Mesenchymal stem cell (in vitro differentiated cells and primary cell): Measurements from ENCODE around the gene CPA1. TPM values are rescaled to one million over a fixed set of nuclear protein-coding genes. Genes with fewer than 3 reads are reported as not detected.

Experiments
- DNase-seq: peaks from one replicate; pipeline ENCODE4 v3.0.0-alpha.2; 2013
- H2AFZ ChIP-seq: one replicate; pipeline ENCODE4 v1.6.1; 2013; ENCODE audit warnings: low read depth, mild to moderate bottlenecking, control low read depth, inconsistent platforms, low read length, moderate library complexity
- H2AK5ac ChIP-seq: 2 replicates; pipeline ENCODE4 v1.6.1; 2013; ENCODE audit warnings: low read length, moderate library complexity, mild to moderate bottlenecking, inconsistent platforms; ENCODE audit not compliant: severe bottlenecking
- H2BK120ac ChIP-seq: one replicate; pipeline ENCODE4 v1.6.1; 2013; ENCODE audit warnings: low read depth, mild to moderate bottlenecking, inconsistent platforms, low read length, moderate library complexity
- H2BK12ac ChIP-seq, 2 experiments: one replicate each; pipeline ENCODE4 v1.6.1; 2013; ENCODE audit warnings: inconsistent platforms in 2 of 2, low read length in 2 of 2, mild to moderate bottlenecking in 2 of 2, moderate library complexity in 2 of 2, control low read depth in 1 of 2
- H2BK15ac ChIP-seq: one replicate; pipeline ENCODE4 v1.6.1; 2013; ENCODE audit warnings: mild to moderate bottlenecking, low read depth, inconsistent platforms; ENCODE audit not compliant: poor library complexity, severe bottlenecking
- H2BK5ac ChIP-seq: 2 replicates; pipeline ENCODE4 v1.6.1; 2013; ENCODE audit warnings: low read depth, mild to moderate bottlenecking, low read length, control low read depth, inconsistent platforms; ENCODE audit not compliant: poor library complexity, severe bottlenecking
- H3K14ac ChIP-seq, 2 experiments: one replicate each; pipeline ENCODE4 v1.6.1; 2013; ENCODE audit warnings: inconsistent platforms in 2 of 2, low read length in 2 of 2, control low read depth in 1 of 2, mild to moderate bottlenecking in 1 of 2, moderate library complexity in 1 of 2
- H3K18ac ChIP-seq, 2 experiments: one replicate each; pipeline ENCODE4 v1.6.1; 2013; ENCODE audit warnings: inconsistent platforms in 2 of 2, low read length in 2 of 2, control low read depth in 1 of 2, low read depth in 1 of 2, mild to moderate bottlenecking in 1 of 2
- H3K23ac ChIP-seq, 2 experiments: one replicate each; pipeline ENCODE4 v1.6.1; 2013; ENCODE audit warnings: inconsistent platforms in 2 of 2, low read length in 2 of 2, mild to moderate bottlenecking in 2 of 2, moderate library complexity in 2 of 2, control low read depth in 1 of 2
- H3K27ac ChIP-seq: 2 replicates; pipeline ENCODE4 v1.5.1; 2013; ENCODE audit warnings: mild to moderate bottlenecking, moderate library complexity, low read length, control low read depth, inconsistent platforms; ENCODE audit not compliant: poor library complexity, severe bottlenecking
- H3K27me3 ChIP-seq, 2 experiments: 2 replicates each; pipeline versions ENCODE4 v1.6.1 to v1.7.0; 2013; ENCODE audit warnings: low read length in 2 of 2, mild to moderate bottlenecking in 2 of 2, moderate library complexity in 2 of 2, control low read depth in 1 of 2, inconsistent platforms in 1 of 2; ENCODE audit not compliant: control insufficient read depth in 1 of 2, insufficient read depth in 1 of 2
- H3K36me3 ChIP-seq, 2 experiments: 2 replicates each; pipeline versions ENCODE4 v1.6.1 to v1.7.0; 2013; ENCODE audit warnings: low read length in 2 of 2, control low read depth in 1 of 2, inconsistent platforms in 1 of 2, low read depth in 1 of 2, mild to moderate bottlenecking in 1 of 2; ENCODE audit not compliant: insufficient read depth in 2 of 2, control insufficient read depth in 1 of 2
- H3K4ac ChIP-seq, 2 experiments: one replicate each; pipeline ENCODE4 v1.6.1; 2013; ENCODE audit warnings: inconsistent platforms in 2 of 2, low read length in 2 of 2, mild to moderate bottlenecking in 2 of 2, moderate library complexity in 2 of 2, control low read depth in 1 of 2, low read depth in 1 of 2
- H3K4me1 ChIP-seq: 2 replicates; pipeline ENCODE4 v1.6.1; 2013; ENCODE audit warnings: low read depth, low read length, control low read depth; ENCODE audit not compliant: control insufficient read depth, insufficient read depth
- H3K4me2 ChIP-seq: 2 replicates; pipeline ENCODE4 v1.6.1; 2013; ENCODE audit warnings: low read length, mild to moderate bottlenecking, inconsistent platforms; ENCODE audit not compliant: poor library complexity, severe bottlenecking
- H3K4me3 ChIP-seq, 2 experiments: 2 replicates each; pipeline versions ENCODE4 v1.5.1 to v1.7.0; 2013; ENCODE audit warnings: low read length in 2 of 2, mild to moderate bottlenecking in 2 of 2, control low read depth in 1 of 2, low read depth in 1 of 2; ENCODE audit not compliant: insufficient read depth in 1 of 2
- H3K79me1 ChIP-seq: replicated peaks from 2 replicates; pipeline ENCODE4 v1.6.1; 2013; ENCODE audit warnings: mild to moderate bottlenecking, control low read depth, low read length, inconsistent platforms; ENCODE audit not compliant: poor library complexity, severe bottlenecking
- H3K9ac ChIP-seq: 2 replicates; pipeline ENCODE4 v1.7.0; 2013; ENCODE audit warnings: mild to moderate bottlenecking, low read length, moderate library complexity
- H3K9me3 ChIP-seq: 2 replicates; pipeline ENCODE4 v1.7.0; 2013; ENCODE audit warnings: mild to moderate bottlenecking, low read length; ENCODE audit not compliant: control insufficient read depth
- H4K8ac ChIP-seq: one replicate; pipeline ENCODE4 v1.6.1; 2013; ENCODE audit warnings: inconsistent platforms, mild to moderate bottlenecking, low read length, moderate library complexity
- H4K91ac ChIP-seq: one replicate; pipeline ENCODE4 v1.6.1; 2013; ENCODE audit warnings: mild to moderate bottlenecking, low read length, inconsistent platforms
- WGBS: methylation state at CpG from one replicate; pipeline ENCODE4 v1.1.7; 2013; ENCODE audit warnings: mixed read lengths; 5-methylcytosine and 5-hydroxymethylcytosine counted together
- polyA plus RNA-seq, 2 experiments: library from polyadenylated mRNA; stranded (reverse); fragments of 200-250 nt; gene quantifications; one replicate each; pipeline ENCODE4 v1.2.3, GENCODE V29; 2013

CPA1 gene
- polyA plus RNA-seq (2013, experiment 1 of 2), result 0.12 TPM
- 0.29 TPM for polyA plus RNA-seq (2013, experiment 2 of 2)

DNA sequence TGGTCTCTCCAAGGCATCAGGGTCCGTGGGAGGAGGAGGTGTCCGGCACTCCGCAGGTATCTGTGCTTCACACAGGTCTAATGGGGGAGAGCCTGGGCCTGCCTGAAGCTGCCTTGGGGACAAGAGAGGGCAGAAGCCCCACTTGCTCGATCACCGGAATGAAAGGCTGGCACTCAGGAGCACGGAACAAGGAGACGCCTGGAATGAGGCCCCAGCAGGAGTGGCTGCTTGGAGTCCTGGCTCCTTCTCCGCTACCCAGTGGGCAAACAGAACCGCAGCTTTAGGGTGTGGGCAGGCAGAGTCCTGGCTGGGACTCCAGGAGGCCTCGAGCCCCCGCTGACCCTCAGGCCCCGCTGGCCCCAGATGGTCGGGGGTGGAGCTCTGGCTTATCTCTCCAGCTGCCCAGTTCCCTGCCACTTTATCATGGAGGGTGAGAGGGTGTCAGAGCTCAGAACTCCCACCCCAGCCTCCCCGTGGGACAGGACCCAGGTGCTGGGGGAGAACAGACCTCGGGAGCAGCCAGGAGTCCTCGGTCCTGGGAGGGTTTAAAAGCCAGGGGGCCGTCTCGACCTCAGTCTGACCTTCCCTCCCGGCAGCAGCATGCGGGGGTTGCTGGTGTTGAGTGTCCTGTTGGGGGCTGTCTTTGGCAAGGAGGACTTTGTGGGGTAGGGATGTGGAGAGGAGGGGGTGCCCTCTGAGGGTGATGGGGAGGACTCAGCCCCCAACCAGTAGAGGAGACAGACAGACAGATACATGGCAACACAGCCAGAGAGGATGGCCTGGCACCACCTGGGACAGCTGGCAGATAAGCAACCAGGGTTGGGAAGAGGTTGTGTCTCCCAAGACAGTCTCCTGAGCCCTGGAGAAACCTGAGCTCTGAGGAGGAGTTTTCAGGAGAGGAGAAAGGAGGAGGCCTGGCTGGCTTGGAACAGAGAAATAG is at the start of gene CPA1:
TSS of gene CPA1 (plus strand) at position 574 of the 940 bp plus-strand sequence. CDS start at position 601, 27 bp downstream.
- WGBS, result 50% methylated on average over 18 of the region's 20 CpGs
- Histone ChIP-seq H3K4me3 (no peak within 1 kb of the TSS), H3K9me3 (no peaks in the 10 kb centered on the region), H3K4me1 (peaks cover 20% of the 10 kb centered on the region), H3K36me3 (peaks cover 0 to 5% of the 10 kb centered on the region in 2 experiments), H2BK5ac (peak within 1 kb of the TSS; percentile 59), H3K27ac (no peak within 1 kb of the TSS), H2BK120ac (peak within 1 kb of the TSS; percentile 51), H2BK15ac (peak within 1 kb of the TSS; percentile 100), H4K8ac (peak within 1 kb of the TSS; percentile 90), H2BK12ac (peak within 1 kb of the TSS; percentile 96 to 97), H3K9ac (no peak within 1 kb of the TSS), H2AK5ac (peak within 1 kb of the TSS; percentile 98), H4K91ac (peak within 1 kb of the TSS; percentile 98), H3K18ac (peak within 1 kb of the TSS; percentile 86 to 92), H3K79me1 (no peaks in the 10 kb centered on the region), H3K14ac (peak within 1 kb of the TSS in 1 of 2 experiments; percentile 55), H2AFZ (peak within 1 kb of the TSS; percentile 60), H3K23ac (no peak within 1 kb of the TSS), H3K27me3 (peaks cover 0 to 5% of the 10 kb centered on the region in 2 experiments), H3K4ac (peak within 1 kb of the TSS; percentile 84 to 85), H3K4me2 (no peak within 1 kb of the TSS)
- no peak for DNase-seq

- Histone ChIP-seq H3K4me2 (no peak overlapping the region), H2AFZ (no peak overlapping the region), H3K27ac (no peak overlapping the region), H3K79me1 (no peaks in the 10 kb centered on the region), H2BK5ac (no peak overlapping the region), H4K91ac (no peak overlapping the region), H2AK5ac (no peak overlapping the region), H3K9ac (no peak overlapping the region), H3K18ac (no peak overlapping the region), H3K27me3 (no peaks in the 10 kb centered on the region), H3K4ac (no peak overlapping the region), H2BK120ac (no peak overlapping the region), H3K14ac (no peak overlapping the region), H3K9me3 (no peaks in the 10 kb centered on the region), H3K4me1 (no peaks in the 10 kb centered on the region), H4K8ac (no peak overlapping the region), H3K36me3 (no peaks in the 10 kb centered on the region), H3K23ac (no peak overlapping the region), H2BK12ac (no peak overlapping the region), H2BK15ac (no peak overlapping the region), H3K4me3 (no peak overlapping the region)
- 100% methylated on average over 1 of the region's 4 CpGs for whole genome bisulfite sequencing
- DNase-seq, result no peak
Measured at GRCh38 chr7:130332259-130333053, 47.8 kb upstream of the CPA1 start.

DNA sequence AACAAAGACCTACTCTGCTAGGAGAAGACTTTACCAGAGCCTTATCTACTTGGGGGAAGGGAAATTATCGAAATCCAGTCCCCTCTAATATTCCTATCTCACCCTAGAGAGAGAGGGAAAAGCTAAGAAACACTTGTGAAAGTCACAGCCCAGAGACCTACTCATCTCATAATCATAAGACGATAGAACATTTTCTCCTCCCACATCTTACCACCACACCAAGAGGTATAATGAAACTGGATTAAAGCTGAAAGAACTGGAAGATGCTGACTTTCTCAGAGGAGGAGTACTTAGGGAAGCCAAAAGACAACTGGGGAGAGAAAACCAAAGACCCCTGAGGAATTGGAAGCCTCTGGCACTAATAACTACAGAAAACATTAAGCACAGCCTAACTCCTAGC is 46.5 kb upstream of the CPA1 start:
- no peak overlapping the region for H3K14ac ChIP-seq
- no CpG with 5 or more reads among the region's 2 CpGs for WGBS
- no peak overlapping the region for H2BK15ac ChIP-seq
- no peak overlapping the region for H3K18ac ChIP-seq
- DNase-seq, result no peak
- no peak overlapping the region for H3K4me2 ChIP-seq
- no peak overlapping the region for H3K4me3 ChIP-seq
- no peak overlapping the region for H2BK120ac ChIP-seq
- H2BK5ac ChIP-seq, result peak overlapping the region; percentile 44
- H3K4ac ChIP-seq, result no peak overlapping the region
- no peak overlapping the region for H2BK12ac ChIP-seq
- H3K79me1 ChIP-seq, result no peaks in the 10 kb centered on the region
- H2AK5ac ChIP-seq, result no peak overlapping the region
- H3K27ac ChIP-seq, result no peak overlapping the region
- no peaks in the 10 kb centered on the region for H3K9me3 ChIP-seq
- H3K27me3 ChIP-seq, result no peaks in the 10 kb centered on the region
- H3K36me3 ChIP-seq, result no peaks in the 10 kb centered on the region
- H2AFZ ChIP-seq, result no peak overlapping the region
- H4K91ac ChIP-seq, result no peak overlapping the region
- H3K23ac ChIP-seq, result no peak overlapping the region
- H4K8ac ChIP-seq, result no peak overlapping the region
- H3K9ac ChIP-seq, result peak overlapping the region; percentile 83
- H3K4me1 ChIP-seq, result no peaks in the 10 kb centered on the region

GRCh38 chr7:130334274-130334673 is 46.0 kb upstream of the CPA1 start:
- WGBS, result 91% methylated on average over 3 of the region's 6 CpGs
- no peak overlapping the region for H2AFZ ChIP-seq

More at GRCh38 chr7:130334274-130334673, 46.0 kb upstream of the CPA1 start:
- H4K91ac ChIP-seq, result no peak overlapping the region
- H3K14ac ChIP-seq, result no peak overlapping the region
- no peak overlapping the region for H2AK5ac ChIP-seq
- H3K27ac ChIP-seq, result no peak overlapping the region
- no peak overlapping the region for H2BK15ac ChIP-seq
- H3K27me3 ChIP-seq, result no peaks in the 10 kb centered on the region
- H3K36me3 ChIP-seq, result no peaks in the 10 kb centered on the region
- no peak for DNase-seq
- H3K9ac ChIP-seq, result peak overlapping the region; percentile 83
- H3K4me1 ChIP-seq, result no peaks in the 10 kb centered on the region
- H4K8ac ChIP-seq, result no peak overlapping the region
- no peaks in the 10 kb centered on the region for H3K79me1 ChIP-seq
- no peak overlapping the region for H2BK5ac ChIP-seq
- no peak overlapping the region for H3K23ac ChIP-seq
- H3K4ac ChIP-seq, result peak overlapping the region in 1 of 2 experiments; percentile 16
- peak overlapping the region in 1 of 2 experiments; percentile 2 for H3K4me3 ChIP-seq
- H2BK12ac ChIP-seq, result no peak overlapping the region
- H3K18ac ChIP-seq, result no peak overlapping the region
- H3K9me3 ChIP-seq, result no peaks in the 10 kb centered on the region
- no peak overlapping the region for H3K4me2 ChIP-seq
- H2BK120ac ChIP-seq, result no peak overlapping the region
